ENCODE results near the gene GRM4. TPM values are rescaled to one million over a fixed set of nuclear protein-coding genes. Genes with fewer than 3 reads are reported as not detected.
"Not testable (repeated sequence)": the region's sequence is repeated elsewhere in the genome, so short reads cannot be mapped to it uniquely, and the experiment has no call there.

GRM4 gene
- total RNA-seq, 1 experiment from 2014 or later, result not detected

GRCh38 chr6:34018026-34018425 lies 127.9 kb downstream of the GRM4 start:
- H2AFZ ChIP-seq (ENCODE audit: low read length), result no peak overlapping the region
- no peaks in the 10 kb centered on the region for H3K9me3 ChIP-seq (ENCODE audit: low read length)
- TF ChIP-seq EZH2 (IDR thresholded peaks at IDR 0.05; ENCODE audit: low read length, unreplicated experiment) (no peak), EZH2phosphoT487 (IDR thresholded peaks at IDR 0.05; ENCODE audit: borderline replicate concordance, low read length) (no peak), CTCF (conservative IDR thresholded peaks at IDR 0.05; ENCODE audit: low read depth, low read length) (no peak)
- no peak overlapping the region for H3K27ac ChIP-seq (ENCODE audit: low read length)
- H3K9ac ChIP-seq (ENCODE audit: low read length), result no peak overlapping the region
- H3F3A ChIP-seq (ENCODE audit: low read length, unreplicated experiment), result no peaks in the 10 kb centered on the region
- ChIA-PET POLR2A (ENCODE audit: unreplicated experiment) (no interaction called here), CTCF (no interaction called here)
- no peaks in the 10 kb centered on the region for H3K36me3 ChIP-seq (ENCODE audit: low read depth, low read length)
- H3K79me2 ChIP-seq (ENCODE audit: low read length), result no peaks in the 10 kb centered on the region
- no peaks in the 10 kb centered on the region for H3K9me2 ChIP-seq (replicated peaks; ENCODE audit: low read length)
- peaks cover 11% of the 10 kb centered on the region; the same call in 1 of the 2 replicates for H3K27me3 ChIP-seq (ENCODE audit: low read length)
- intact Hi-C loops (cut with micrococcal nuclease), result no loop called here
- no TSS peak for BruUV-seq (replicated peaks)
- no peak overlapping the region for H3K4me2 ChIP-seq (ENCODE audit: low read length)
- H3K4me3 ChIP-seq (ENCODE audit: low read length), result no peak overlapping the region
- ATAC-seq (no peak), DNase-seq (no peak)
- no peaks in the 10 kb centered on the region for H4K20me1 ChIP-seq (ENCODE audit: low read length)
- no peaks in the 10 kb centered on the region for H3K4me1 ChIP-seq (ENCODE audit: insufficient read depth, low read length)

GRCh38 chr6:34017106-34017805 lies 128.6 kb downstream of the GRM4 start:
- BruUV-seq (replicated peaks), result no TSS peak
- intact Hi-C loops (cut with micrococcal nuclease), result no loop called here
- no peaks in the 10 kb centered on the region for H3F3A ChIP-seq (ENCODE audit: low read length, unreplicated experiment)
- H3K9me2 ChIP-seq (replicated peaks; ENCODE audit: low read length), result no peaks in the 10 kb centered on the region
- CTCF ChIA-PET, result no interaction called here
- H3K4me2 ChIP-seq (ENCODE audit: low read length), result no peak overlapping the region
- POLR2A ChIA-PET (ENCODE audit: unreplicated experiment), result no interaction called here
- ATAC-seq (no peak), DNase-seq (no peak)
- H3K79me2 ChIP-seq (ENCODE audit: low read length), result no peaks in the 10 kb centered on the region
- H2AFZ ChIP-seq (ENCODE audit: low read length), result no peak overlapping the region
- no peaks in the 10 kb centered on the region for H3K36me3 ChIP-seq (ENCODE audit: low read depth, low read length)
- H3K27ac ChIP-seq (ENCODE audit: low read length), result no peak overlapping the region
- no peak overlapping the region for H3K9ac ChIP-seq (ENCODE audit: low read length)
- H3K27me3 ChIP-seq (ENCODE audit: low read length), result peaks cover 14% of the 10 kb centered on the region
- H3K4me3 ChIP-seq (ENCODE audit: low read length), result no peak overlapping the region
- no peaks in the 10 kb centered on the region for H3K9me3 ChIP-seq (ENCODE audit: low read length)
- TF ChIP-seq EZH2phosphoT487 (IDR thresholded peaks at IDR 0.05; ENCODE audit: borderline replicate concordance, low read length) (no peak), EZH2 (IDR thresholded peaks at IDR 0.05; ENCODE audit: low read length, unreplicated experiment) (no peak), CTCF (conservative IDR thresholded peaks at IDR 0.05; ENCODE audit: low read depth, low read length) (no peak)
- H3K4me1 ChIP-seq (ENCODE audit: insufficient read depth, low read length), result no peaks in the 10 kb centered on the region
- no peaks in the 10 kb centered on the region for H4K20me1 ChIP-seq (ENCODE audit: low read length)

DNA sequence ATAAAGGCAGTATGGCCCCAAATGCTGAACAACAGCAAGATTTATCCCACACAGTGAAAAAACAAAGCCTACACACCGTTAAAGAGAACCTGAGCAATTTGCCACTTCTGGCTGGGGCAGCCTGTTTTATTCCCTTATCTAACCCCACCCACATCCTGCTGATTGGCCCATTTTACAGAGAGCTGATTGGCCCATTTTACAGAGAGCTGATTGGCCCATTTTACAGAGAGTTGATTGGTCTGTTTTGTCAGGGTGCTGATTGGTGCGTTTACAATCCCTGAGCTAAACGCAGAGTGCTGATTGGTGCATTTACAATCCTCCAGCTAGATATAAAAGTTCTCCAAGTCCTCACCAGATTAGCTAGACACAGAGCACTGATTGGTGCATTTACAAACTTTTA lies 129.3 kb downstream of the GRM4 start:
- H3K4me1 ChIP-seq (ENCODE audit: insufficient read depth, low read length); H3K4me3 ChIP-seq (ENCODE audit: low read length); intact Hi-C loops (cut with micrococcal nuclease); CTCF ChIA-PET; H3K36me3 ChIP-seq (ENCODE audit: low read depth, low read length); H3K9me3 ChIP-seq (ENCODE audit: low read length); H3K9me2 ChIP-seq (replicated peaks; ENCODE audit: low read length); H3K9ac ChIP-seq (ENCODE audit: low read length); BruUV-seq (replicated peaks); H2AFZ ChIP-seq (ENCODE audit: low read length); H3F3A ChIP-seq (ENCODE audit: low read length, unreplicated experiment); DNase-seq; POLR2A ChIA-PET (ENCODE audit: unreplicated experiment); ATAC-seq; H4K20me1 ChIP-seq (ENCODE audit: low read length); H3K27ac ChIP-seq (ENCODE audit: low read length); H3K4me2 ChIP-seq (ENCODE audit: low read length); H3K79me2 ChIP-seq (ENCODE audit: low read length): not testable (repeated sequence)
- H3K27me3 ChIP-seq (ENCODE audit: low read length), result peaks cover 20% of the 10 kb centered on the region
